Adipose tissue (tissue), 3 donors: Measurements from ENCODE around the gene HNMT. TPM values are rescaled to one million over a fixed set of nuclear protein-coding genes. Genes with fewer than 3 reads are reported as not detected.
"Not testable (repeated sequence)": the region's sequence is repeated elsewhere in the genome, so short reads cannot be mapped to it uniquely, and the experiment has no call there.

Experiments used
- H3K27ac ChIP-seq: one replicate; pipeline ENCODE4 v1.5.1; 2013; ENCODE audit warnings: low read depth, low read length
- WGBS, 3 donors: extraction: QIAGEN DNeasy Blood & Tissue Kit; methylation state at CpG; one replicate each; pipeline ENCODE4 v1.1.7; 2013; 5-methylcytosine and 5-hydroxymethylcytosine counted together
- polyA plus RNA-seq, 3 donors: library from polyadenylated mRNA; stranded (reverse); fragments of 200-250 nt; gene quantifications; one replicate each; pipeline ENCODE4 v1.2.3, GENCODE V29; 2013
- donor health status: healthy with polysubstance abuse.
- donor health status: Bipolar disorder and iron deficiency.
- donor health status: healthy.

Gene HNMT
- polyA plus RNA-seq, 3 donors = 19.2 to 104 (median 79.5) TPM

DNA sequence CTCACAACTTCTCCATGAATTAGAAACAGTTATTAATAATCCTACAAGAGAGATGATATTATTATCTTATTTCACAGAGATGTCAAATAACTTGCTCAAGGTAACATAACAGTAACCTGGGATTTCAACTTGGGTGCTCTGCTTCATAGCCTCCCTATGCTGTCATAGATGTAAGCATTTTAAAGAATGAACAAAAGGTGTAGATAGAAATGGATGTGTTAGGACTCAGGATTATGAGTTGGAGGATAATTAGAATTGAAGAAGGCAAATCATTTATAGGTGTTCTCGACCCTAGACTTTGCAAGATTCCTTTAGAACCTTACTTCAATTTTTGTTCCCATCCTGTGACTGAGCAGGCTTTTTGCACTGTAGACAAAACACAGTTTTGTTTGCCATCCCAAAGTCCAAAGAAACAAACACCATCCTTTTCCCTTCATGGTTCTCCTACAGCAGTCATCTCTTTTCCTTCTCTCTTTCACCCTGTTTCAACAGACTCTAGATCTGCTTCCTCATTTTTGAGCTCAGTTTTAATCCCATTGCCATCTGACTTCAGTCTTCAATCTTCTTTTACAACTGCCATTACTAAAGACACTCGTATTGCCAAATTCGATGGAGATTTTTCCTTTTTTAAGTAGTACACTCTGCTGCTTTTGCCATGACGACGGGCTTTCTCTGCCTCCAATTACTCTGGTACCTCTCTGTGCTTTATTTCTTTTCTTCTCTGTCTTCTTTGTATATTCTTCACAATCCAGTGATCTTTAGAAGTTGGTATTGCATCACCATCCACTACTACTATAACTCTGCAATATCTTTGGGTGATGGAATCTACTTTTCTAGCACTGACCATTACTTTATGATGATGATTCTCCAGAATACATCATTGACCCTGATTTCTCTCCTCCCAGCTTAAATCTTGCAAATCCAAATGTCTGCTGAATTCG is 4.5 kb downstream of the HNMT start:
- H3K27ac ChIP-seq = no peak overlapping the region
- WGBS, 3 donors = 58 to 80% (median 61%) methylated on average over 6 of the region's 6 CpGs

DNA sequence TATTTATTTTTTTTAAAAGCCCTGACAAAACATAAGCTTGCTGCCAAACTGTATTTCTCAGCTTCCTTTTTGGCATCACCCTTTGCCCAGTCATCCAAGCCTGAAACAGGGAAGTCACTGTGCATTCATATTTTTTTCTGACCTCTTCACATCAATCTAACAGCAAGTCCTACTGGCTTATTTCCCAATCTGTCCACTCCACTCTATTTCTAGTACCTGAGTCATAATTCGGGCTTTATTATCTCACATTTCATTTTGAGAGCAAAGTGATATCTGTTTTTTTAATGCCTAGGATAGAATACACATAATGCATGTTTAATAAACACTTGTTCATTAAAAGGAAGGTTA is 5.1 kb downstream of the HNMT start:
- WGBS, 3 donors = 2 to 8% (median 3%) methylated on average over 1 of the region's 1 CpG
- no peak overlapping the region for H3K27ac ChIP-seq

DNA sequence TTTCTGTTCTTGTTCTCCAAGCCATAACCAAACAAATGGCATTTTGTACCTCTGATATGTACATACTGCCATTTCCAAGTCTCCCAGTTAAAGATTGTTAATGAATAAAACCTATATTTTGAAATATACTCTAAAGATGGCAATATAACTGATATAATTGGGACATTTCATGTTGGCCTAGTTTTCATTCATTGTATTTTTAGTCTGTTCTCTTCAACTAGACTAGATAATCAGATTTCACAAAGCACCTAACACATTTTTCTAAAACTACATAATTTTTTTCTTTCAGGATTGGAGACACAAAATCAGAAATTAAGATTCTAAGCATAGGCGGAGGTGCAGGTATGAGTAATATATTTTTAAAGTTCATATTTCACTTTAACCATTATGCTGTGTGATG is 5.6 kb downstream of the HNMT start:
- H3K27ac ChIP-seq = no peak overlapping the region
- 94 to 99% (median 98%) methylated on average over 1 of the region's 1 CpG for WGBS, 3 donors

- H3K27ac ChIP-seq = not testable (repeated sequence)
- WGBS, 3 donors = 89 to 98% (median 98%) methylated on average over 3 of the region's 3 CpGs
These were observed 7.0 kb downstream of the HNMT start for GRCh38 chr2:137971259-137971658.

DNA sequence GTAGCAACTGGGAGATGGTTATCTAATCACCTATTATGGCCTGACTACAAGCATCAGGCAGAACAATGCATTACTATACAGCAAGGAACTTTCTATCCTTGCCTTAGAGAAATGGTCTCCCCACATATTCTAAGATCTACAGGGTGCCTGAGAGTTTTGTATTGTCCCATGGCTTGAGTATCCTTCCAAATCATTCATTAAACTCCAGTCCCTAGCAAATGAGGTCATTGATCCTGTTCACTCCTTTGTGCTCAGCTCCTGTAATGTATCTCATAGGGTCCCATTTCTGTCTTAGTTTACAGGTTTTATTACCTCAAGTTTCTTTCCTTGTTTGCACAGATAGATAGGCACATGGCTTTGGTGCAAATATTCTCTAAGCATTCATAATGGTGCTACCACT is 9.0 kb downstream of the HNMT start:
- no peak overlapping the region for H3K27ac ChIP-seq

GRCh38 chr2:137975280-137976271 is 11.3 kb downstream of the HNMT start:
- 57 to 83% (median 83%) methylated on average over 8 of the region's 8 CpGs for WGBS, 3 donors
- no peak overlapping the region for H3K27ac ChIP-seq

DNA sequence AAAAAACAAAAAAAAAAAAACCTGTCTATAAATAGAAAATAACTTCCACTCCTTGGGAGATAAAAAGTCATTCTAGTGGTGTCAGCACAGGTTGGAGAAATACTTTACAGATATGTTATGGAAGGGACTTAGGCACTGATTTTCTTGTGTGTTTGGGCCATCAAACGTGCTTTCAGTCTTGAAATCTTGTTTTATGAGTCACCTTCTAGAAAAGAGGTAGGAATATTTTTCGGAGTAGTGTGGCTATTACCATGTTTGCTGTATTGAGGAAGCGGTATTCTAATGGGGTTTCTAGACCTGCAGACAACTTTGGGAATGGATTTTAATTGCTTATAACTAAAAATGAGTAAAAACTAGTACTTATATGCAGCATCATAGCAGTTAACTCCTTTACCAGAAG is 12.0 kb downstream of the HNMT start:
- H3K27ac ChIP-seq = no peak overlapping the region
- 81 to 91% (median 85%) methylated on average over 3 of the region's 3 CpGs for WGBS, 3 donors

GRCh38 chr2:137977790-137978189 is 13.5 kb downstream of the HNMT start:
- H3K27ac ChIP-seq = no peak overlapping the region

GRCh38 chr2:137980459-137980858 is 16.2 kb downstream of the HNMT start:
- no peak overlapping the region for H3K27ac ChIP-seq

DNA sequence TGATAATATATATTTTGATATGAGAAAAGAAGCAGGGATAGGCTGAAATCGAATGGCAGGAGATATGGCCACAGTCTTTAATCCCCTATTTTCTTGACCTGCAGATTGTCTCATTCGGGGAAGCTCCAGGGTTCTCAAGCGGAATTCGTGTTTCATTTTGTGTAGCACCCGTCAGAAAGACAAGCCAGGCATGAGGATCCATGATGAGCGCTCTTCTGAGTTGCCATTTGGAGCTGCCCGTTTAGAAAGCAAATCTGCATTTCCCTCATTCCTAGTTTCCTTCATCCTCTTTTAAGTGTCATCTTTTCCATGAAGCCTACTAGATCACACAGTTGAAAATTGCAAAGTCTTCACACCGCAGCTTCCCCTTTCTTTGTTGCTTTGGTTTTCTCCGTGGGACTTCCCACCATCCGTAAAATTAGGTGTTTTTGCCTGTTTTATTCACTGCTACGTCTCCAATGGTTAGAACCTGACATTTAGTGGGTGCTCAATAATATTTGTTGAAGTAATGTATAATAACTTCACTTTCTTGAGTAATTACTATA is 16.9 kb downstream of the HNMT start:
- whole genome bisulfite sequencing, 3 donors = 80 to 94% (median 86%) methylated on average over 11 of the region's 11 CpGs
- no peak overlapping the region for H3K27ac ChIP-seq

DNA sequence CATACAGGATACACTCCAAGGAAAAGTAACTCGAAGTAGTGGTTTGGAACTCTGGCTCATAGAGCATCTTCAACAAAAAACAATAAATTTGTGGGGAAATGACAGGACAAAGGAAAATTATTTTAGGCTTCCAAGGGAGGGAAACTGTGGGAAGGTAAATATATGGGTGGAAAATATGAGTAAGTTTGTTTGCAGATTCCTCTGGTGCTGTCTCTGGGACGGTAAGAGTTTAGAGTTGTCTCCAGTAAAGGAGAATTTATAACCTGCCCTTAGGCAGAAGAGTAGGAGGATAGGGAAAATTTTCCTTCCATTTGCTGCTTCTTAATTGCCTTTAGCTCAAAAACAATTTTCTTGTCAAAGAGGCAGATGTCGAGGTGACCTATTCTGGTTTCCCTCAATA is 19.3 kb downstream of the HNMT start:
- WGBS, 3 donors = 83 to 88% (median 87%) methylated on average over 3 of the region's 3 CpGs
- H3K27ac ChIP-seq = no peak overlapping the region

DNA sequence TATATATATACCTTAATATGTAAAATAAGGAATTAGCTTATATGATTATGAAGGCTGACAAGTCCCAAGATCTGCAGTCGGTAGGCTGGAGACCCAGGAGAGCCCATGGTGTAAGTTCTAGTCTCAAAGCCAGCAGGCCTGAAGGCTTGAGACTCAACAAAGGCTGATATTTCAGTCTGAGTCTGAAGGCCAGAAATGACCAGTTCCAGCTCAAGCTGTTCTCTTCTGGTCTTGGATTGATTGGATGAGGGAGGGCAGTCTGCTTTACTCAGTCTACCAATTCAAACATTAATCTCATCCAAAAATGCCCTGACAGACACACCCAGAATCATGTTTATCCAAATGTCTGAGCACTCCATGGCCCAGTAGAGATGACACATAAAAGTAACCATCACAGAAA is 22.0 kb downstream of the HNMT start:
- no peak overlapping the region for H3K27ac ChIP-seq
- 71 to 93% (median 83%) methylated on average over 1 of the region's 1 CpG for WGBS, 3 donors

GRCh38 chr2:137987011-137987410 is 22.7 kb downstream of the HNMT start:
- H3K27ac ChIP-seq = no peak overlapping the region

DNA sequence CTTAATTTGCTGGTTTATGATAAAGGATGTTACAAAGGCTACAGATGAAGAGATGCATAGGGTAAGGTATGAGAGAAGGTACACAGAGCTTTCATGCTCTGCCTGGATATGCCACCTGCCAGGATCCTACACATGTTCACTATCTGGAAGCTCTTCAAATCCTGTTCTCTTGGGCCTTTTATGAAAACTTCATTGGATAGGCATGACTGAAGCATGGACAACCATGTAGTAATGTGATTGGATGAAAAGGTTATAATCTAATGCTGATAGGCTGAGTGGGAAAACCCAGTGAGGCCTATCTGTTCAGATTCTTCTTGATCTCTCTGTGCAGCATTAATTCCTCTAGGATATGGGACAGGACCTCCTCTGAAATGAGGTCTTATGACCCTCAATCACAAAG is 26.8 kb downstream of the HNMT start:
- H3K27ac ChIP-seq = no peak overlapping the region

GRCh38 chr2:137992039-137992646 is 27.9 kb downstream of the HNMT start:
- 93 to 97% (median 97%) methylated on average over 6 of the region's 6 CpGs for WGBS, 3 donors

DNA sequence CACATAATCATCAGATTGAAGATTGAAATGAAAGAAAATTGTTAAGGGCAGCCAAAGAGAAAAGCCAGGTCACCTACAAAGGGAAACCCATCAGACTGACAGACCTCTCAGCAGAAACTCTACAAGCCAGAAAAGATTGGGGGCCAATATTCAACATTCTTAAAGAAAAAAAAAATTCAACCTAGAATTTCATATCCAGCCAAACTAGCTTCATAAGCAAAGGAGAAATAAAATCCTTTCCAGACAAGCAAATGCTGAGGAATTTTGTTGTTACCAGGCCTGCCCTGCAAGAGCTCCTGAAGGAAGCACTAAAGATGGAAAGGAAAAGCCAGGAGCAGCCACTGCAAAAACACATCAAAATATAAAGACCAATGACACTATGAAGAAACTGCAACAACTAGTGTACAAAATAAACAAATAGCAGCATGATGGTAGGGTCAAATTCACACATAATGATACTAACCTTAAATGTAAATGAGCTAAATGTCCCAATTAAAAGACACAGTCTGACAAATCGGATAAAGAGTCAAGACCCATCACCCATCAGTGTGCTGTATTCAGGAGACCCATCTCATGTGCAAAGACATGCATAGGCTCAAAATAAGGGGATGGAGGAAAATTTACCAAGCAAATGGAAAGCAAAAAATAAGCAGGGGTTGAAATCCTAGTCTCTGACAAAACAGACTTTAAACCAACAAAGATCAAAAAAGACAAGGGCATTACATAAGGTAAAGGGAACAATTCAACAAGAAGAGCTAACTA is 29.6 kb downstream of the HNMT start:
- not testable (repeated sequence) for H3K27ac ChIP-seq
- WGBS, 3 donors = 89 to 94% (median 91%) methylated on average over 1 of the region's 1 CpG

More at GRCh38 chr2:137992039-137992646, 27.9 kb downstream of the HNMT start:
- H3K27ac ChIP-seq = no peak overlapping the region

- H3K27ac ChIP-seq = not testable (repeated sequence)
- WGBS, 3 donors = 83 to 91% (median 87%) methylated on average over 2 of the region's 2 CpGs
These were observed 31.1 kb downstream of the HNMT start for GRCh38 chr2:137995368-137995767.

- not testable (repeated sequence) for H3K27ac ChIP-seq
These were observed 31.9 kb downstream of the HNMT start for GRCh38 chr2:137996158-137996557.
